Gastroesophageal sphincter (tissue), 3 donors: ENCODE data around the gene NR5A2.

Source experiments
- CTCF ChIP-seq, 4 experiments: fragments of 200-600 bp in 2 of 4; fragments of 450-650 bp in 2 of 4; sonication (generic) in 1 of 4; IDR thresholded peaks; one replicate each; pipeline ENCODE4 v1.5.1; 2017 to 2019; ENCODE audit warnings: antibody characterized with exemption in 4 of 4, mild to moderate bottlenecking in 2 of 4, moderate library complexity in 2 of 4
- POLR2AphosphoS5 ChIP-seq: sonication (generic); formaldehyde crosslinking; IDR thresholded peaks from one replicate; pipeline ENCODE4 v1.6.1; 2017; ENCODE audit warnings: antibody characterized with exemption

GRCh38 chr1:200157715-200158114, 130.2 kb downstream of the NR5A2 start:
- TF ChIP-seq CTCF (IDR thresholded peaks at IDR 0.05): no peak
- TF ChIP-seq POLR2AphosphoS5: no peak
